ENCODE results near the gene STS. TPM values are rescaled to one million over a fixed set of nuclear protein-coding genes. Genes with fewer than 3 reads are reported as not detected.
A peak's percentile ranks its signal among the peaks of the same experiment; 100 is the strongest.

Gene STS
- total and polyA plus RNA-seq, 2 experiments from 2014 or later: 0.44 to 1.7 TPM

GRCh38 chrX:7158468-7158990 lies 11.0 kb downstream of the STS start:
- H3K27me3 ChIP-seq (ENCODE audit: insufficient read depth): no peaks in the 10 kb centered on the region
- H3K36me3 Mint-ChIP-seq (ENCODE audit: low read depth): no peaks in the 10 kb centered on the region
- no peak overlapping the region for H3K27ac ChIP-seq (ENCODE audit: low read depth)
- H3K4me3 Mint-ChIP-seq: no peak overlapping the region
- no peak overlapping the region for H2AFZ ChIP-seq
- DNase-seq (ENCODE audit: low spot score) (peak; percentile 30), ATAC-seq (peak; percentile 69)
- no peaks in the 10 kb centered on the region for H3K9me2 ChIP-seq (ENCODE audit: insufficient read depth)
- H3K4me1 Mint-ChIP-seq: peaks cover 29% of the 10 kb centered on the region
- no peaks in the 10 kb centered on the region for H3K9me3 Mint-ChIP-seq
- H3K4me1 ChIP-seq (ENCODE audit: insufficient read depth): peaks cover 17% of the 10 kb centered on the region; the same call in 1 of the 2 replicates
- H3K27ac Mint-ChIP-seq: no peak overlapping the region
- no peaks in the 10 kb centered on the region for H3K36me3 ChIP-seq (ENCODE audit: insufficient read depth)
- H3K4me3 ChIP-seq: no peak overlapping the region
- no peaks in the 10 kb centered on the region for H3F3A ChIP-seq (replicated peaks; ENCODE audit: low read depth)
- no peak overlapping the region for H3K4me2 ChIP-seq
- no peaks in the 10 kb centered on the region for H3K27me3 Mint-ChIP-seq (ENCODE audit: insufficient read depth, low read depth, poor library complexity)
- TF ChIP-seq EZH2phosphoT487 (IDR thresholded peaks at IDR 0.05; ENCODE audit: unreplicated experiment) (no peak), REST (IDR thresholded peaks at IDR 0.05; ENCODE audit: unreplicated experiment) (peak; percentile 33)
- no peaks in the 10 kb centered on the region for H3K79me2 ChIP-seq (replicated peaks; ENCODE audit: insufficient read depth)
- H4K20me1 ChIP-seq (replicated peaks; ENCODE audit: insufficient read depth): no peaks in the 10 kb centered on the region

GRCh38 chrX:7159149-7159861 lies 11.8 kb downstream of the STS start:
- no peaks in the 10 kb centered on the region for H3K9me3 Mint-ChIP-seq
- no peaks in the 10 kb centered on the region for H3K27me3 ChIP-seq (ENCODE audit: insufficient read depth)
- H3K4me3 Mint-ChIP-seq: no peak overlapping the region
- no peaks in the 10 kb centered on the region for H3K27me3 Mint-ChIP-seq (ENCODE audit: insufficient read depth, low read depth, poor library complexity)
- no peaks in the 10 kb centered on the region for H3K9me2 ChIP-seq (ENCODE audit: insufficient read depth)
- H3K4me1 Mint-ChIP-seq: peaks cover 22% of the 10 kb centered on the region
- H3K36me3 ChIP-seq (ENCODE audit: insufficient read depth): no peaks in the 10 kb centered on the region
- DNase-seq (ENCODE audit: low spot score) (no peak), ATAC-seq (no peak)
- H4K20me1 ChIP-seq (replicated peaks; ENCODE audit: insufficient read depth): no peaks in the 10 kb centered on the region
- no peaks in the 10 kb centered on the region for H3F3A ChIP-seq (replicated peaks; ENCODE audit: low read depth)
- H3K4me1 ChIP-seq (ENCODE audit: insufficient read depth): peaks cover 17% of the 10 kb centered on the region; the same call in 1 of the 2 replicates
- H3K27ac Mint-ChIP-seq: no peak overlapping the region
- H3K4me3 ChIP-seq: no peak overlapping the region
- no peaks in the 10 kb centered on the region for H3K79me2 ChIP-seq (replicated peaks; ENCODE audit: insufficient read depth)
- H2AFZ ChIP-seq: no peak overlapping the region
- H3K4me2 ChIP-seq: peak overlapping the region; percentile 60
- no peaks in the 10 kb centered on the region for H3K36me3 Mint-ChIP-seq (ENCODE audit: low read depth)
- no peak overlapping the region for H3K27ac ChIP-seq (ENCODE audit: low read depth)
- TF ChIP-seq ZNF462 (CRISPR knock-in tag; IDR thresholded peaks at IDR 0.05) (no peak), ZNF331 (CRISPR knock-in tag; IDR thresholded peaks at IDR 0.05; ENCODE audit: low read depth) (no peak), EZH2phosphoT487 (IDR thresholded peaks at IDR 0.05; ENCODE audit: unreplicated experiment) (no peak), JUNB (IDR thresholded peaks at IDR 0.05; ENCODE audit: unreplicated experiment) (no peak), CREB1 (CRISPR knock-in tag; IDR thresholded peaks at IDR 0.05; ENCODE audit: low read depth) (no peak), REST (IDR thresholded peaks at IDR 0.05; ENCODE audit: unreplicated experiment) (no peak)

All from GM23338 (cell line).